K562 (cell line): ENCODE results near the gene NR6A1. TPM values are rescaled to one million over a fixed set of nuclear protein-coding genes. Genes with fewer than 3 reads are reported as not detected.

ENCODE experiments used
- ATAC-seq: fragments of 200-7000 bp; cut with Tn5 transposase; 3 replicates; pipeline ENCODE4 v1.9.1; 2020; ENCODE audit warnings: moderate library complexity
- BruUV-seq: library from RNA; stranded (reverse); fragments of 400-500 nt; replicated peaks from 2 replicates; lab custom pipeline; 2021; lab: Mats Ljungman, UMichigan
- CTCF ChIA-PET: fragments of 300-600 bp; formaldehyde crosslinking; extraction: SDS; loops from one replicate; lab custom pipeline; 2021; ENCODE audit warnings: low intra/inter-chr PET ratio; lab: Yijun Ruan, JAX
- POLR2A ChIA-PET: fragments of 300-600, 350-650 bp; sonication (Branson Sonifier 250); formaldehyde crosslinking; extraction: SDS; loops from one replicate; lab custom pipeline; 2021; ENCODE audit warnings: antibody characterized with exemption, inconsistent platforms; lab: Yijun Ruan, JAX
- DNase-seq, 4 experiments: peaks; one replicate each; pipeline versions ENCODE4 v3.0.0 to v3.0.0-alpha.2; 2011 to 2018; ENCODE audit warnings: low spot score in 3 of 4, mixed read lengths in 3 of 4; ENCODE audit errors: extremely low read depth in 1 of 4
- FAIRE-seq: peaks from 2 replicates; lab custom pipeline; 2011; peaks lifted over from hg19 to GRCh38; lab: Jason Lieb, UNC
- H2AFZ ChIP-seq: 2 replicates; pipeline ENCODE4 v1.6.0; 2011; ENCODE audit warnings: low read depth, low read length, control low read depth, inconsistent platforms
- H3K27ac ChIP-seq: fragments of 200-600 bp; 3 replicates; pipeline ENCODE4 v1.8.0; 2011; ENCODE audit warnings: low read depth, mild to moderate bottlenecking, control low read depth, inconsistent platforms, low read length, moderate library complexity, mixed read lengths; ENCODE audit errors: extremely low read depth
- H3K27me3 ChIP-seq, 2 experiments: fragments of 300-600 bp in 1 of 2; 2 replicates in 1 of 2; 3 replicates in 1 of 2; pipeline versions ENCODE4 v1.6.0 to v1.8.0; 2011; ENCODE audit warnings: inconsistent platforms in 2 of 2, low read length in 2 of 2, mild to moderate bottlenecking in 1 of 2, mixed read lengths in 1 of 2, moderate library complexity in 1 of 2; ENCODE audit not compliant: control insufficient read depth in 2 of 2, insufficient read depth in 2 of 2
- H3K36me3 ChIP-seq: fragments of 300-600 bp; 3 replicates; pipeline ENCODE4 v1.8.0; 2011; ENCODE audit warnings: mild to moderate bottlenecking, low read length, inconsistent platforms; ENCODE audit not compliant: control insufficient read depth, insufficient read depth
- H3K4me1 ChIP-seq, 2 experiments: fragments of 200-600 bp in 1 of 2; replicated peaks in 1 of 2; 2 replicates in 1 of 2; 3 replicates in 1 of 2; pipeline versions ENCODE4 v1.5.1 to v1.8.0; 2011; ENCODE audit warnings: inconsistent platforms in 2 of 2, low read length in 2 of 2, mild to moderate bottlenecking in 1 of 2, mixed read lengths in 1 of 2, moderate library complexity in 1 of 2; ENCODE audit not compliant: control insufficient read depth in 2 of 2, insufficient read depth in 2 of 2
- H3K4me2 ChIP-seq: 2 replicates; pipeline ENCODE4 v1.6.1; 2011; ENCODE audit warnings: low read length, control low read depth, inconsistent platforms, mixed read lengths; ENCODE audit not compliant: insufficient read depth
- H3K4me3 ChIP-seq: fragments of 200-600 bp; sonication (generic), shearing (Covaris generic); 2 replicates; pipeline ENCODE4 v1.5.1; 2016; ENCODE audit warnings: control low read depth, inconsistent platforms
- H3K79me2 ChIP-seq: fragments of 200-600 bp; 3 replicates; pipeline ENCODE4 v1.8.0; 2011; ENCODE audit warnings: low read length, inconsistent platforms; ENCODE audit not compliant: control insufficient read depth, insufficient read depth
- H3K9ac ChIP-seq, 2 experiments: 2 replicates each; pipeline versions ENCODE4 v1.6.0 to v1.6.1; 2011; ENCODE audit warnings: low read depth in 2 of 2, low read length in 2 of 2, control low read depth in 1 of 2, inconsistent platforms in 1 of 2, mild to moderate bottlenecking in 1 of 2, mixed read lengths in 1 of 2; ENCODE audit not compliant: insufficient read depth in 1 of 2
- H3K9me1 ChIP-seq: one replicate; pipeline ENCODE4 v1.6.0; 2011; ENCODE audit warnings: inconsistent platforms, mild to moderate bottlenecking, low read length, moderate library complexity; ENCODE audit not compliant: control insufficient read depth, insufficient read depth
- H3K9me3 ChIP-seq: replicated peaks from 2 replicates; pipeline ENCODE4 v1.5.1; 2011; ENCODE audit warnings: low read depth, low read length, inconsistent platforms; ENCODE audit not compliant: control insufficient read depth, insufficient read depth
- H4K20me1 ChIP-seq: replicated peaks from 2 replicates; pipeline ENCODE4 v1.6.1; 2011; ENCODE audit warnings: low read length, inconsistent platforms, mixed read lengths; ENCODE audit not compliant: control insufficient read depth, insufficient read depth
- KLF6 ChIP-seq: fragments of 250-450 bp; sonication (Bioruptor Pico); IDR thresholded peaks from 2 replicates; pipeline ENCODE4 v1.4.0; 2020; ENCODE audit warnings: mild to moderate bottlenecking, moderate library complexity, borderline replicate concordance
- POLR3A ChIP-seq: IDR thresholded peaks from 2 replicates; pipeline ENCODE4 v1.6.1; 2011; ENCODE audit warnings: borderline replicate concordance, mild to moderate bottlenecking, moderate library complexity; ENCODE audit not compliant: insufficient read length, insufficient read depth; ENCODE audit errors: extremely low read depth
- RBBP5 ChIP-seq: fragments of 200-600 bp; sonication (generic); IDR thresholded peaks from 2 replicates; pipeline ENCODE4 v1.6.1; 2012; ENCODE audit warnings: borderline replicate concordance, mild to moderate bottlenecking, low read length, control low read depth, inconsistent platforms; ENCODE audit not compliant: insufficient read depth, poor library complexity, severe bottlenecking
- RERE ChIP-seq: sonication (generic); formaldehyde crosslinking; IDR thresholded peaks from 2 replicates; pipeline ENCODE4 v1.8.0; 2023; ENCODE audit warnings: missing genetic modification reagents, mild to moderate bottlenecking, borderline replicate concordance
- SAFB ChIP-seq: fragments of 200-400 bp; formaldehyde crosslinking; IDR thresholded peaks from 2 replicates; pipeline ENCODE4 v1.6.1; 2017; ENCODE audit warnings: low read depth, low read length, borderline replicate concordance
- ZNF449 ChIP-seq: fragments of 250-450 bp; sonication (Bioruptor Pico); IDR thresholded peaks from 2 replicates; pipeline ENCODE4 v1.8.0; 2022; ENCODE audit warnings: moderate library complexity, mild to moderate bottlenecking, inconsistent platforms
- WGBS: fragments of 100-300 bp; shearing (Covaris generic); methylation state at CpG from one replicate; pipeline ENCODE4 v1.1.6; 2016; ENCODE audit warnings: low coverage, mixed read lengths; ENCODE audit not compliant: insufficient coverage; ENCODE audit errors: missing lambda C conversion rate; 5-methylcytosine and 5-hydroxymethylcytosine counted together
- in situ Hi-C: fragments of 300-500 bp; cut with MboI; formaldehyde crosslinking; loops from 4 replicates; pipeline ENCODE4 v1.15.0; 2018; ENCODE audit warnings: inconsistent platforms, mixed read lengths
- intact Hi-C: fragments of 100-400 bp; cut with micrococcal nuclease; formaldehyde crosslinking; loops from 2 replicates; pipeline ENCODE4 v1.14.2; 2022
- polyA plus RNA-seq, 8 experiments: library from polyadenylated mRNA; depleted of rRNA in 4 of 8; stranded (reverse) in 5 of 8; unstranded in 3 of 8; fragments of >200 nt; fragmentation: Nextera tagmentation in 2 of 8; fragmentation: Illumina TruSeq in 1 of 8; extraction: Ambion mirVana in 2 of 8; extraction: Trizol in 1 of 8; gene quantifications; 2 replicates each; pipeline versions ENCODE4 v1.2.1 to v1.2.3, GENCODE V29; 2011 to 2014; ENCODE audit warnings: inconsistent platforms in 1 of 8, missing spikeins in 1 of 8
- total RNA-seq, 7 experiments: library from RNA; depleted of rRNA in 6 of 7; stranded (reverse); fragments of >200 nt in 6 of 7; fragmentation: Illumina TruSeq in 2 of 7; extraction: Trizol in 2 of 7; gene quantifications; 2 replicates each; pipeline versions ENCODE4 v1.2.1 to v1.2.3, GENCODE V29; 2011 to 2021; ENCODE audit warnings: low replicate concordance in 1 of 7

The NR6A1 gene
- total and polyA plus RNA-seq, 9 of the 15 experiments (the other 6 are each of a cell fraction or from before 2014, with no cell fraction given) = 9.7 to 55.4 (median 28.3) TPM

GRCh38 chr9:124790801-124791505 is 19.8 kb upstream of the NR6A1 start:
- no peak overlapping the region for H2AFZ ChIP-seq
- H4K20me1 ChIP-seq = no peaks in the 10 kb centered on the region
- H3K4me3 ChIP-seq = no peak overlapping the region
- no peaks in the 10 kb centered on the region for H3K9me3 ChIP-seq
- WGBS = 35% methylated on average over 5 of the region's 5 CpGs
- H3K36me3 ChIP-seq = no peaks in the 10 kb centered on the region
- in situ Hi-C loops = loop anchor here (10.0 kb wide), 1 partner anchor 54 kb away; no protein-coding TSS in a partner anchor
- no peak overlapping the region for H3K4me2 ChIP-seq
- no peak overlapping the region for H3K27ac ChIP-seq
- POLR2A ChIA-PET = interaction anchor here (1.5 kb wide), 1 partner anchor 87 kb away, joined by 6 read pairs; no protein-coding TSS in a partner anchor
- TF ChIP-seq RERE (CRISPR knock-in tag) = no peak
- TF ChIP-seq RBBP5 = no peak
- no peak for TF ChIP-seq POLR3A
- TF ChIP-seq SAFB = no peak
- no peak for TF ChIP-seq KLF6 (CRISPR knock-in tag)
- no peak for TF ChIP-seq ZNF449 (CRISPR knock-in tag)
- no peaks in the 10 kb centered on the region for H3K79me2 ChIP-seq
- DNase-seq (no peak), FAIRE-seq (no peak), ATAC-seq (no peak)
- H3K27me3 ChIP-seq = peaks cover 0 to 11% of the 10 kb centered on the region in 2 experiments; a peak in 2 of 5 replicates
- no peaks in the 10 kb centered on the region for H3K9me1 ChIP-seq
- CTCF ChIA-PET = no interaction called here
- no TSS peak for BruUV-seq
- H3K9ac ChIP-seq = no peak overlapping the region
- peaks cover 0 to 15% of the 10 kb centered on the region in 2 experiments; a peak in 2 of 5 replicates for H3K4me1 ChIP-seq
- intact Hi-C loops = no loop called here
